ENCODE measurements around the gene FAF1. TPM values are rescaled to one million over a fixed set of nuclear protein-coding genes. Genes with fewer than 3 reads are reported as not detected.

The FAF1 gene
- total RNA-seq, 4 donors from 2014 or later: 47.1 to 87.0 (median 79.4) TPM

DNA sequence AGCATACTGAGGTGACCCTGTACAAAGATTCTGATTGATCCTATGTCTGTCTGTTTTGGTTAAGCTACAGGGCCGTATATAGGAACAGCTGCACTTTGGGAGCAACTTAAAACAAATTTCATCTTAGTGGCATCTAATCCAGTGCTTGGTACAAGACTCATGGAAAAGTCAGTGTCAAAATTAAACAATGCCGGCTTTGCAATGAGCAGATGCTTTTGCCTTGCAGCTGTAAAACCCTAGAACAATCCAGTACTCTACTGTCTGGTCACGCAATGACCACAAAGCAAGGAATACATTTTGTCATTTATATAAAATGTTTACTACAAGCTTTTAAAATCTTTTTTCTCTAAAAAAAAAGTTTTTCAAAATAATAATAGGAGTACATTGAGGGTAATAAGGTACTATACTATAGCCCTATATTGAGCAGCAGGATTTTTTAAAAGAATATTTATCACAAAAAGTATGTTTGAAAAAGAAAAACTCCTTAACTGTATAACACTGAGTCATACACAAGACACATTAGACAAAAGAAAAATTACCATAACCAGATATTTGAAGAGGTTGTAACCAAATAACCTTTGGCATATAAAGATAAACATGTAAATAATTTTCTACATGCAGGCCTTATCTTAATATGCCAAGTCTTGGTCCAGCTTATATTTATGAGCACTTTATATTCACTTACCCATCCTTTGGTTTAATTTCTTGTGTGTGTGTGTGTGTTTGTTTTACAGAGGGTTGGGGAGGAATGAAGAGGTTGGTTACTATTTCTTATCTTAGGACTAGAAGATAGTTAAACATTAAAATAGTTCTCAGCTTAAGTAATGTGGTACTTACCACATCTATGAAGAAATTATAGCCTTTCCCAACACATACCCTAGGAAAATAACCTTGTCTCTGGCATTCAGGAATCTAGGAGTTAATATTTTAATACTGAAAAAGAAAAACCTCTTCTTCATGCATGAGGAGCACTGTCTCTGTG, 262.3 kb downstream of the FAF1 start:
- Histone ChIP-seq H3K9me3 (no peaks in the 10 kb centered on the region), H3K36me3 (no peaks in the 10 kb centered on the region), H3K27ac (no peak overlapping the region), H3K4me1 (peaks cover 10 to 27% of the 10 kb centered on the region in 2 donors), H3K4me3 (replicated peaks in 1 of 3) (no peak overlapping the region), H3K27me3 (no peaks in the 10 kb centered on the region)
- intact Hi-C loops (cut with DNase I): no loop called here
- TF ChIP-seq, protein P1, sequence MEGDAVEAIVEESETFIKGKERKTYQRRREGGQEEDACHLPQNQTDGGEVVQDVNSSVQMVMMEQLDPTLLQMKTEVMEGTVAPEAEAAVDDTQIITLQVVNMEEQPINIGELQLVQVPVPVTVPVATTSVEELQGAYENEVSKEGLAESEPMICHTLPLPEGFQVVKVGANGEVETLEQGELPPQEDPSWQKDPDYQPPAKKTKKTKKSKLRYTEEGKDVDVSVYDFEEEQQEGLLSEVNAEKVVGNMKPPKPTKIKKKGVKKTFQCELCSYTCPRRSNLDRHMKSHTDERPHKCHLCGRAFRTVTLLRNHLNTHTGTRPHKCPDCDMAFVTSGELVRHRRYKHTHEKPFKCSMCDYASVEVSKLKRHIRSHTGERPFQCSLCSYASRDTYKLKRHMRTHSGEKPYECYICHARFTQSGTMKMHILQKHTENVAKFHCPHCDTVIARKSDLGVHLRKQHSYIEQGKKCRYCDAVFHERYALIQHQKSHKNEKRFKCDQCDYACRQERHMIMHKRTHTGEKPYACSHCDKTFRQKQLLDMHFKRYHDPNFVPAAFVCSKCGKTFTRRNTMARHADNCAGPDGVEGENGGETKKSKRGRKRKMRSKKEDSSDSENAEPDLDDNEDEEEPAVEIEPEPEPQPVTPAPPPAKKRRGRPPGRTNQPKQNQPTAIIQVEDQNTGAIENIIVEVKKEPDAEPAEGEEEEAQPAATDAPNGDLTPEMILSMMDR (IDR thresholded peaks at IDR 0.05): no peak
- 97 to 98% methylated on average over 3 of the region's 3 CpGs for WGBS, 2 donors
- DNase-seq: no peak

DNA sequence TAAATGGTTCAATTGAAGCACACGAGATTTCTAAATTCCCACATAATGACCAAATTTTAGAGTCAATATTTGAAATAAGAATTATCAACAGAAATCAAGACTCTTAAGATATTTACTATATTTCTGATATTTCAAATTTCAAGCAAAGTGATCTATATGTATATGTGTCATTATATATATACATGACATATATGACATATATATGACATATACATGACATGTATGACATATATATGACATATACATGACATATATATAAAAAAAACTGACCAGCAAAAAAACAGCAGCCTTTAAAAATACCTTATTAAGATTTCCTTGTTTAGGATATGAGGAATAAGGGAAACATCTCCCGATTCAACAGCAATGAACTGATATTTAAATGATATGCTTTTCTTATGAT, 266.2 kb downstream of the FAF1 start:
- Histone ChIP-seq H3K4me3 (replicated peaks in 1 of 3) (no peak overlapping the region), H3K36me3 (no peaks in the 10 kb centered on the region), H3K27me3 (no peaks in the 10 kb centered on the region), H3K9me3 (no peaks in the 10 kb centered on the region), H3K27ac (no peak overlapping the region), H3K4me1 (peaks cover 5 to 8% of the 10 kb centered on the region in 2 donors)
- WGBS, 2 donors: 95 to 96% methylated on average over 2 of the region's 2 CpGs
- no peak for TF ChIP-seq POLR2A (IDR thresholded peaks at IDR 0.05)
- TF ChIP-seq, protein P1 (IDR thresholded peaks at IDR 0.05): no peak
- DNase-seq: no peak
- intact Hi-C loops (cut with DNase I): no loop called here

DNA sequence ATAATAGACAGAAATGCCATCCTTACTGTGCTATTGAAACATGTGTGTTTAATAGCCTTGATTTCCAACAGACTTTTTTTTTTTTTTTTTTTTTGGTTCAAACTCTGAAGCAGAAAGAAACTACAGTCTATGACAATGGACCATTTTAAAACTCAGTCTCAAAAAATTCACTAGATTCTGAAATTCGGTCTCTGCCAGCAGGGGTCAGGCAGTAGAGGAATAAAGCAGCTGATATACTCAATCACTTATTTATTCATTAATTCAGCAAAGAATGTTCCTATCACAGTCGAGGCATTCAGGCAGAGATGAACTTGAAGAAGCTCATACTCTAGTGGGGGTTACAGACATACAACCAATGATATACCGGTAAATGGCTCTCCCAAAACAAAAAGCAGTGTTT, 275.9 kb downstream of the FAF1 start:
- no peaks in the 10 kb centered on the region for H3K9me3 ChIP-seq
- intact Hi-C loops (cut with DNase I): no loop called here
- no peak overlapping the region for H3K4me3 ChIP-seq (replicated peaks in 1 of 3)
- no peak for TF ChIP-seq POLR2A (IDR thresholded peaks at IDR 0.05)
- TF ChIP-seq, protein P1 (IDR thresholded peaks at IDR 0.05): no peak
- H3K36me3 ChIP-seq: no peaks in the 10 kb centered on the region
- no peaks in the 10 kb centered on the region for H3K4me1 ChIP-seq
- DNase-seq: no peak
- H3K27ac ChIP-seq: no peak overlapping the region
- H3K27me3 ChIP-seq: no peaks in the 10 kb centered on the region
- 90 to 92% methylated on average over 3 of the region's 3 CpGs for WGBS, 2 donors

DNA sequence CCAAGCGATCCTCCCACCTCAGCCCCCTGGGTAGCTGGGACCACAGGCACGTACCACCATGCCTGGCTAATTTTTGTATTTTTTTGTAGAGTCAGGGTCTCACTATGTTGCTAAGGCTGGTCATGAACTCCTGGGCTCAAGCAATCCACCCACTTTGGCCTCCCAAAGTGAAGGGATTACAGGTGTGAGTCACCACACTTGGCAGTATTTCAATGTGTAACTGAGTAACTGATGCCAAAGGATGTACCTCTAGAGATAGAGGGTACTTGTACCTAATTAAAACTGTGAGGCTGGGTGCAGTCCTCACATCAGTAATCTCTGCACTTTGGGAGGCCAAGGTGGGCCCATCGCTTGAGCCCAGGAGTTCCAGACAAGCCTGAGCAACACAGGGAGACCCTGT, 278.1 kb downstream of the FAF1 start:
- Histone ChIP-seq H3K4me3 (replicated peaks in 1 of 3) (no peak overlapping the region), H3K9me3 (no peaks in the 10 kb centered on the region), H3K36me3 (no peaks in the 10 kb centered on the region), H3K27ac (no peak overlapping the region), H3K4me1 (no peaks in the 10 kb centered on the region), H3K27me3 (no peaks in the 10 kb centered on the region)
- intact Hi-C loops (cut with DNase I): no loop called here
- TF ChIP-seq, protein P1 (IDR thresholded peaks at IDR 0.05): no peak
- no peak for TF ChIP-seq POLR2A (IDR thresholded peaks at IDR 0.05)
- DNase-seq: no peak
- 94 to 98% methylated on average over 3 of the region's 3 CpGs for WGBS, 2 donors

DNA sequence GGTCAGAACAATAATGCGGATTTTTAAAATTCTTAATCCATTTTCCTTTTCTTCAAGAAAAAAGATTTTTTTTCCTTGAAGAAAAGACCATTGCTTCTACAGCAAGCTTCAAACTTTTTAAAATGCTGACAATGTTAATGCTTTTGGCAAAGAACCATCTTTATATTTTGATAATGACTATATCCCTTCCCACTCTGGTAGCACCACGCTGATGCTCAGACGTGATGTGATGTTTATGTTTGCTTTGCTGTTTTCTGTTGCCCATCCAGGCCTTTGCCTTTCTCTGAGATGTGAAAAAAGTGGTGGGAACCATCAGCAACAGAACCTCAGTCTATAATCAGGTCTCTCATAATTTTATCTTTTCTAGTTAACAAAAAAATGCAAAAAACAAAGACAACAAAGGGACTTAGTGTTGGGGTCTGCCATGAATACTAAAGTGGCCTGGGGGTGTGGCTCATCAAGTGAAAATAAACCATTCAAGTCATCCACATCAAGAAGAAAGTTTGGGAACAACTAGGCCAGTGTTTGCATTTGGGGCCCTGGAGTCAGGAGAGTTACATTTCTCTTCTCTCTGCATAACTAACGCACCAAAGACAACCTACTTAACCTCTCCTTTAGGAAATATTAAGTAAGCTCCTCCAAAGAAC, 292.2 kb downstream of the FAF1 start:
- H3K4me3 ChIP-seq (replicated peaks in 1 of 3): no peak overlapping the region
- no peaks in the 10 kb centered on the region for H3K27me3 ChIP-seq
- no peaks in the 10 kb centered on the region for H3K9me3 ChIP-seq
- no peak for DNase-seq
- WGBS, 2 donors: 62% methylated on average over 4 of the region's 4 CpGs
- H3K27ac ChIP-seq: peak overlapping the region in 2 of 3 donors; percentile 27 to 41
- intact Hi-C loops (cut with DNase I): no loop called here
- TF ChIP-seq POLR2A (IDR thresholded peaks at IDR 0.05): no peak
- TF ChIP-seq, protein P1 (IDR thresholded peaks at IDR 0.05): no peak
- H3K4me1 ChIP-seq: peaks cover 20 to 27% of the 10 kb centered on the region in 2 donors
- no peaks in the 10 kb centered on the region for H3K36me3 ChIP-seq
